ENCODE results near the gene SPR.

The SPR gene

DNA sequence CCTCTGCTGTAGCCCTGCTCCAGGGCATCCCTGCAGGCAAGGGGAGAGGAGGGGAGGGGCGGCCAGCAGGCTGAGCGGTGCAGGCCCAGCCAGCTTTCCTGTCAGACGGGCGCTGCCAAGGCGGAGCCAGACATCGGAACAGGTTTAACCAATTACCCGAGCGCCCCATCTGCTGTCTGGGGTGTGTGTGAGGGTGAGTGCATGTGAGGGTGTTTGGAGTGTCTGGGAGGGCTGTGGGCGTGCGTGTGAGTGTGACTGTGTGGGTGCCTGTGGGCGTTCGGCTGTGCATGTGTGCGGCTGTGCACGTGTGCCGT, 50.1 kb downstream of the SPR start:
- H3F3A ChIP-seq (ENCODE audit: low read depth): no peaks in the 10 kb centered on the region
- H4K20me1 ChIP-seq (ENCODE audit: insufficient read depth, low read length, poor library complexity, severe bottlenecking): no peaks in the 10 kb centered on the region
- no peak overlapping the region for H3K4me2 ChIP-seq (ENCODE audit: low read depth, low read length, poor library complexity, severe bottlenecking)
- H3K9me3 ChIP-seq (ENCODE audit: insufficient read depth, low read depth, low read length): no peaks in the 10 kb centered on the region
- no peaks in the 10 kb centered on the region for H3K79me2 ChIP-seq (ENCODE audit: insufficient read depth, low read length)
- H3K4me3 ChIP-seq (ENCODE audit: low read length, poor library complexity, severe bottlenecking): no peak overlapping the region
- H3K4me1 ChIP-seq (ENCODE audit: insufficient read depth, low read length, poor library complexity, severe bottlenecking): peaks cover 27% of the 10 kb centered on the region
- H3K27me3 ChIP-seq (ENCODE audit: insufficient read depth, low read length, poor library complexity, severe bottlenecking): no peaks in the 10 kb centered on the region
- H3K9me2 ChIP-seq (replicated peaks; ENCODE audit: low read depth, low read length): no peaks in the 10 kb centered on the region
- TF ChIP-seq EZH2phosphoT487 (IDR thresholded peaks at IDR 0.05; ENCODE audit: borderline replicate concordance): no peak
- TF ChIP-seq, protein P1, sequence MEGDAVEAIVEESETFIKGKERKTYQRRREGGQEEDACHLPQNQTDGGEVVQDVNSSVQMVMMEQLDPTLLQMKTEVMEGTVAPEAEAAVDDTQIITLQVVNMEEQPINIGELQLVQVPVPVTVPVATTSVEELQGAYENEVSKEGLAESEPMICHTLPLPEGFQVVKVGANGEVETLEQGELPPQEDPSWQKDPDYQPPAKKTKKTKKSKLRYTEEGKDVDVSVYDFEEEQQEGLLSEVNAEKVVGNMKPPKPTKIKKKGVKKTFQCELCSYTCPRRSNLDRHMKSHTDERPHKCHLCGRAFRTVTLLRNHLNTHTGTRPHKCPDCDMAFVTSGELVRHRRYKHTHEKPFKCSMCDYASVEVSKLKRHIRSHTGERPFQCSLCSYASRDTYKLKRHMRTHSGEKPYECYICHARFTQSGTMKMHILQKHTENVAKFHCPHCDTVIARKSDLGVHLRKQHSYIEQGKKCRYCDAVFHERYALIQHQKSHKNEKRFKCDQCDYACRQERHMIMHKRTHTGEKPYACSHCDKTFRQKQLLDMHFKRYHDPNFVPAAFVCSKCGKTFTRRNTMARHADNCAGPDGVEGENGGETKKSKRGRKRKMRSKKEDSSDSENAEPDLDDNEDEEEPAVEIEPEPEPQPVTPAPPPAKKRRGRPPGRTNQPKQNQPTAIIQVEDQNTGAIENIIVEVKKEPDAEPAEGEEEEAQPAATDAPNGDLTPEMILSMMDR (conservative IDR thresholded peaks at IDR 0.05; ENCODE audit: low read length): no peak
- no peak overlapping the region for H3K9ac ChIP-seq (ENCODE audit: low read depth, low read length, poor library complexity, severe bottlenecking)
- no peaks in the 10 kb centered on the region for H3K36me3 ChIP-seq (ENCODE audit: insufficient read depth, low read length)
- no peak overlapping the region for H2AFZ ChIP-seq (ENCODE audit: low read length)

DNA sequence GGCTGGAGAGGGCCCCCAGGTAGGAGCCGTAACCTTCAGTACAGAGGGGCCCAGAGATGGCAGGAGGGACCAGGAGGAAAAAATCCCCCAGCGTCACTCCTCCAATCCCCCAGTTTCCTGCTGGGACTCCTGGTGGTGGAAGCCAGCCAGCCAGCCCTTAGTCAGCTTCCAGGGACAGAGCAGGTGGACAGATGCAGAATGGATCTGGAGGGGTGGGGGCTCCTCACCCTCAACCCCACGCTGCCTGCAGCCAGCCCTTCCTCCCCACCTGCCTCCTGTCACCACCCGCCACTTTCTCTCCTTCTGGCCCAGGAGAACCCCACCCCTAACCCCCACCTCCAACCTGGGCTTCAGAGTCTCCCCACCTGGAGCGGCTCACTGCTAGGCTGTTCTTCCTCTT, 51.2 kb downstream of the SPR start:
- H3K36me3 ChIP-seq (ENCODE audit: insufficient read depth, low read length): no peaks in the 10 kb centered on the region
- H3K4me1 ChIP-seq (ENCODE audit: insufficient read depth, low read length, poor library complexity, severe bottlenecking): peaks cover 16% of the 10 kb centered on the region
- no peaks in the 10 kb centered on the region for H3K9me2 ChIP-seq (replicated peaks; ENCODE audit: low read depth, low read length)
- no peaks in the 10 kb centered on the region for H4K20me1 ChIP-seq (ENCODE audit: insufficient read depth, low read length, poor library complexity, severe bottlenecking)
- no peaks in the 10 kb centered on the region for H3K27me3 ChIP-seq (ENCODE audit: insufficient read depth, low read length, poor library complexity, severe bottlenecking)
- H3K9me3 ChIP-seq (ENCODE audit: insufficient read depth, low read depth, low read length): no peaks in the 10 kb centered on the region
- no peaks in the 10 kb centered on the region for H3K79me2 ChIP-seq (ENCODE audit: insufficient read depth, low read length)
- TF ChIP-seq EZH2phosphoT487 (IDR thresholded peaks at IDR 0.05; ENCODE audit: borderline replicate concordance): no peak
- no peak overlapping the region for H3K4me3 ChIP-seq (ENCODE audit: low read length, poor library complexity, severe bottlenecking)
- no peak overlapping the region for H3K9ac ChIP-seq (ENCODE audit: low read depth, low read length, poor library complexity, severe bottlenecking)
- no peak overlapping the region for H3K4me2 ChIP-seq (ENCODE audit: low read depth, low read length, poor library complexity, severe bottlenecking)
- no peaks in the 10 kb centered on the region for H3F3A ChIP-seq (ENCODE audit: low read depth)
- H2AFZ ChIP-seq (ENCODE audit: low read length): no peak overlapping the region

GRCh38 chr2:72940361-72940760, 53.2 kb downstream of the SPR start:
- no peak overlapping the region for H3K4me2 ChIP-seq (ENCODE audit: low read depth, low read length, poor library complexity, severe bottlenecking)
- no peaks in the 10 kb centered on the region for H3F3A ChIP-seq (ENCODE audit: low read depth)
- no peak overlapping the region for H3K9ac ChIP-seq (ENCODE audit: low read depth, low read length, poor library complexity, severe bottlenecking)
- H2AFZ ChIP-seq (ENCODE audit: low read length): no peak overlapping the region
- H3K4me1 ChIP-seq (ENCODE audit: insufficient read depth, low read length, poor library complexity, severe bottlenecking): no peaks in the 10 kb centered on the region
- no peaks in the 10 kb centered on the region for H3K36me3 ChIP-seq (ENCODE audit: insufficient read depth, low read length)
- TF ChIP-seq EZH2phosphoT487 (IDR thresholded peaks at IDR 0.05; ENCODE audit: borderline replicate concordance): no peak
- no peak overlapping the region for H3K4me3 ChIP-seq (ENCODE audit: low read length, poor library complexity, severe bottlenecking)
- H3K79me2 ChIP-seq (ENCODE audit: insufficient read depth, low read length): no peaks in the 10 kb centered on the region
- H4K20me1 ChIP-seq (ENCODE audit: insufficient read depth, low read length, poor library complexity, severe bottlenecking): no peaks in the 10 kb centered on the region
- H3K9me2 ChIP-seq (replicated peaks; ENCODE audit: low read depth, low read length): no peaks in the 10 kb centered on the region
- no peaks in the 10 kb centered on the region for H3K27me3 ChIP-seq (ENCODE audit: insufficient read depth, low read length, poor library complexity, severe bottlenecking)
- H3K9me3 ChIP-seq (ENCODE audit: insufficient read depth, low read depth, low read length): no peaks in the 10 kb centered on the region

DNA sequence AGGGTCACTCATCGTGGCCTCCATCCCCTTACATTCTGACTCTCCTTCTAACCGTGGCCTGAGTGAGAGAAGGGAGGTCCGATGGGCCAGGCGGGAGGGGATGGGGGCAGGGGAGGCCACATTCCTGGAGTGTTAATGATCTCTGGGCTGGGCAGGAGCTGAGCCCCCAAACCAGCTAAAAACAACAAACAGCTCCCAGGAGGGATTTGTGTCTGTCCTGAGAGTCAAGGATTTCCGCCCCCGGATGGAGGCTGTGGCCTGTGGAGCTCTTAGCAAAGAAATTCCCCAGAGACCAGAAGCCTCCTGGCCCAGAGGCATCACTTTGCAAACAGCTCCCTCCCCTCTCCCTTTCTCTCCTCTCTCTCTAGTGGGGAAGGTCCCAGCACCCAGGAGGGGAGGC, 53.6 kb downstream of the SPR start:
- Histone ChIP-seq H2AFZ (ENCODE audit: low read length) (no peak overlapping the region), H3F3A (ENCODE audit: low read depth) (no peaks in the 10 kb centered on the region), H3K4me3 (ENCODE audit: low read length, poor library complexity, severe bottlenecking) (no peak overlapping the region), H3K9me2 (replicated peaks; ENCODE audit: low read depth, low read length) (no peaks in the 10 kb centered on the region), H3K9ac (ENCODE audit: low read depth, low read length, poor library complexity, severe bottlenecking) (no peak overlapping the region), H3K27me3 (ENCODE audit: insufficient read depth, low read length, poor library complexity, severe bottlenecking) (no peaks in the 10 kb centered on the region), H3K4me1 (ENCODE audit: insufficient read depth, low read length, poor library complexity, severe bottlenecking) (no peaks in the 10 kb centered on the region), H4K20me1 (ENCODE audit: insufficient read depth, low read length, poor library complexity, severe bottlenecking) (no peaks in the 10 kb centered on the region), H3K79me2 (ENCODE audit: insufficient read depth, low read length) (no peaks in the 10 kb centered on the region), H3K9me3 (ENCODE audit: insufficient read depth, low read depth, low read length) (no peaks in the 10 kb centered on the region), H3K4me2 (ENCODE audit: low read depth, low read length, poor library complexity, severe bottlenecking) (no peak overlapping the region), H3K36me3 (ENCODE audit: insufficient read depth, low read length) (no peaks in the 10 kb centered on the region)
- TF ChIP-seq, protein P1 (conservative IDR thresholded peaks at IDR 0.05; ENCODE audit: low read length): no peak
- TF ChIP-seq EZH2phosphoT487 (IDR thresholded peaks at IDR 0.05; ENCODE audit: borderline replicate concordance): no peak

All from Loucy (cell line).